Measurements from ENCODE around the gene REEP1. TPM values are rescaled to one million over a fixed set of nuclear protein-coding genes. Genes with fewer than 3 reads are reported as not detected.

REEP1 gene
- total RNA-seq, 1 experiment from 2014 or later, result 0.31 TPM

- no peaks in the 10 kb centered on the region for H3F3A ChIP-seq (ENCODE audit: insufficient read depth, low read depth)
- DNase-seq, result no peak
- H3K4me3 ChIP-seq, result no peak overlapping the region
- peaks cover 65% of the 10 kb centered on the region for H3K27me3 ChIP-seq (ENCODE audit: insufficient read depth, low read depth)
- H3K79me2 ChIP-seq (ENCODE audit: low read depth), result no peaks in the 10 kb centered on the region
- ChIA-PET CTCF (no interaction called here), POLR2A (ENCODE audit: unreplicated experiment) (no interaction called here)
- no peak overlapping the region for H3K4me2 ChIP-seq
- TF ChIP-seq CTCF (conservative IDR thresholded peaks at IDR 0.05) (no peak), EZH2 (IDR thresholded peaks at IDR 0.05; ENCODE audit: low read depth) (no peak)
- no peak overlapping the region for H3K27ac ChIP-seq
- no peaks in the 10 kb centered on the region for H3K36me3 ChIP-seq (ENCODE audit: low read depth)
- H3K9me3 ChIP-seq (ENCODE audit: insufficient read depth, low read depth), result no peaks in the 10 kb centered on the region
- H3K4me1 ChIP-seq (replicated peaks; ENCODE audit: insufficient read depth), result no peaks in the 10 kb centered on the region
- intact Hi-C loops (cut with micrococcal nuclease; ENCODE audit: unreplicated experiment), result no loop called here
- no TSS peak for BruUV-seq (replicated peaks)
- no peak overlapping the region for H2AFZ ChIP-seq
- H3K9me2 ChIP-seq (ENCODE audit: insufficient read depth), result no peaks in the 10 kb centered on the region
- no peaks in the 10 kb centered on the region for H4K20me1 ChIP-seq (ENCODE audit: insufficient read depth)
These were observed 22.3 kb downstream of the REEP1 start for GRCh38 chr2:86315084-86315483.

DNA sequence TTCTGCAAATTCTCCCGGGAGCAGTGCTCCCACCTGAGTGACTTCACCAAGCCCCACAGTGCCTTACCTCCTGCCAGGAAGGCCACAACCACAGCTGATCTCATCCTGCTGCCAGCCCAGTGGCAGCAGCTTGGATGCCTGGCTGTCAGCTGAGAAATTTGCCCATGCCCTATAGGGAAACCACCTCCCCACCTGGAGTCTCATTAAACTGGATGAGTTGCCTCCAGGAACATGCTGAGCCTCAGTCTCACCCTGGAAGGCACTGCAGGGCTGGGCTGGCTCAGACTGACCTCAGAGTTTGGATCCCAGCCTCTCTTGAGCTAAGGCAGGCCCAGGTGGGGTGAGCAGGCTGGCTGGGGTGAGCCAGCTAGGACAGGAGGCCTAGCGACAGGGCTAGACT is 23.3 kb downstream of the REEP1 start:
- no peak overlapping the region for H2AFZ ChIP-seq
- no peak for DNase-seq
- TF ChIP-seq EZH2 (IDR thresholded peaks at IDR 0.05; ENCODE audit: low read depth) (no peak), CTCF (conservative IDR thresholded peaks at IDR 0.05) (no peak)
- POLR2A ChIA-PET (ENCODE audit: unreplicated experiment), result no interaction called here
- H3K9me2 ChIP-seq (ENCODE audit: insufficient read depth), result no peaks in the 10 kb centered on the region
- H3K36me3 ChIP-seq (ENCODE audit: low read depth), result no peaks in the 10 kb centered on the region
- no peaks in the 10 kb centered on the region for H3K4me1 ChIP-seq (replicated peaks; ENCODE audit: insufficient read depth)
- intact Hi-C loops (cut with micrococcal nuclease; ENCODE audit: unreplicated experiment), result no loop called here
- H4K20me1 ChIP-seq (ENCODE audit: insufficient read depth), result no peaks in the 10 kb centered on the region
- H3K27me3 ChIP-seq (ENCODE audit: insufficient read depth, low read depth), result peaks cover 69% of the 10 kb centered on the region
- no peak overlapping the region for H3K4me3 ChIP-seq
- no TSS peak for BruUV-seq (replicated peaks)
- no peaks in the 10 kb centered on the region for H3F3A ChIP-seq (ENCODE audit: insufficient read depth, low read depth)
- no peaks in the 10 kb centered on the region for H3K9me3 ChIP-seq (ENCODE audit: insufficient read depth, low read depth)
- H3K4me2 ChIP-seq, result no peak overlapping the region
- CTCF ChIA-PET, result no interaction called here
- no peaks in the 10 kb centered on the region for H3K79me2 ChIP-seq (ENCODE audit: low read depth)
- H3K27ac ChIP-seq, result no peak overlapping the region

- H3K4me3 ChIP-seq, result no peak overlapping the region
- H3K27me3 ChIP-seq (ENCODE audit: insufficient read depth, low read depth), result peaks cover 63% of the 10 kb centered on the region
- CTCF ChIA-PET, result no interaction called here
- no peaks in the 10 kb centered on the region for H3K4me1 ChIP-seq (replicated peaks; ENCODE audit: insufficient read depth)
- POLR2A ChIA-PET (ENCODE audit: unreplicated experiment), result no interaction called here
- H3K27ac ChIP-seq, result no peak overlapping the region
- H3K79me2 ChIP-seq (ENCODE audit: low read depth), result no peaks in the 10 kb centered on the region
- no peak for DNase-seq
- H3K9me2 ChIP-seq (ENCODE audit: insufficient read depth), result no peaks in the 10 kb centered on the region
- intact Hi-C loops (cut with micrococcal nuclease; ENCODE audit: unreplicated experiment), result no loop called here
- no peaks in the 10 kb centered on the region for H3K36me3 ChIP-seq (ENCODE audit: low read depth)
- no peaks in the 10 kb centered on the region for H4K20me1 ChIP-seq (ENCODE audit: insufficient read depth)
- no TSS peak for BruUV-seq (replicated peaks)
- H3K9me3 ChIP-seq (ENCODE audit: insufficient read depth, low read depth), result no peaks in the 10 kb centered on the region
- H3F3A ChIP-seq (ENCODE audit: insufficient read depth, low read depth), result no peaks in the 10 kb centered on the region
- H2AFZ ChIP-seq, result no peak overlapping the region
- no peak overlapping the region for H3K4me2 ChIP-seq
- TF ChIP-seq EZH2 (IDR thresholded peaks at IDR 0.05; ENCODE audit: low read depth), result no peak
- TF ChIP-seq CTCF (conservative IDR thresholded peaks at IDR 0.05), result no peak
These were observed 24.1 kb downstream of the REEP1 start for GRCh38 chr2:86313341-86313740.

Data from PC-9 (cell line).